A549 (cell line): ENCODE measurements around the gene RERE. TPM values are rescaled to one million over a fixed set of nuclear protein-coding genes. Genes with fewer than 3 reads are reported as not detected.

Source experiments
- ATAC-seq, 2 experiments: fragments of 200-7000 bp in 1 of 2; fragments of >200 bp in 1 of 2; cut with Nextera tagmentation in 1 of 2; cut with Tn5 transposase in 1 of 2; 3 replicates each; pipeline versions ENCODE4 v1.8.0 to v1.9.1; 2018 to 2020; ENCODE audit warnings: mild to moderate bottlenecking in 1 of 2, moderate library complexity in 1 of 2
- CTCF ChIA-PET: fragments of 300-600 bp; sonication (Branson Sonifier 250); formaldehyde crosslinking; extraction: SDS; loops from one replicate; lab custom pipeline; 2021; ENCODE audit warnings: antibody characterized with exemption, inconsistent platforms; lab: Yijun Ruan, JAX
- POLR2A ChIA-PET: fragments of 350-600 bp; formaldehyde crosslinking; extraction: SDS; loops from one replicate; lab custom pipeline; 2021; ENCODE audit warnings: antibody characterized with exemption, inconsistent platforms; lab: Yijun Ruan, JAX
- DNase-seq, 2 experiments: peaks; one replicate each; pipeline versions ENCODE4 v3.0.0 to v3.0.0-alpha.2; 2011 to 2016; ENCODE audit warnings: low read depth in 1 of 2, low spot score in 1 of 2
- FAIRE-seq: peaks from 2 replicates; lab custom pipeline; 2011; peaks lifted over from hg19 to GRCh38; lab: Jason Lieb, UNC
- H3K27ac ChIP-seq, 2 experiments: fragments of >200 bp; sonication (Bioruptor Twin); formaldehyde crosslinking; 3 replicates each; pipeline ENCODE4 v1.5.1; 2016 to 2017
- H3K4me1 ChIP-seq: fragments of >200 bp; sonication (Bioruptor Twin); formaldehyde crosslinking; 3 replicates; pipeline ENCODE4 v1.6.1; 2016
- H3K4me2 ChIP-seq: fragments of >200 bp; sonication (Bioruptor Twin); formaldehyde crosslinking; 3 replicates; pipeline ENCODE4 v1.6.1; 2016
- H3K4me3 ChIP-seq: fragments of >200 bp; sonication (Bioruptor Twin); formaldehyde crosslinking; 3 replicates; pipeline ENCODE4 v1.5.1; 2016
- H3K9me3 ChIP-seq: fragments of >200 bp; sonication (Bioruptor Twin); formaldehyde crosslinking; 3 replicates; pipeline ENCODE4 v1.6.1; 2016
- BCL3 ChIP-seq: fragments of >200 bp; sonication (Bioruptor Twin); formaldehyde crosslinking; IDR thresholded peaks from 3 replicates; pipeline ENCODE4 v1.6.1; 2016
- CEBPB ChIP-seq, 2 experiments: fragments of >200 bp in 1 of 2; sonication (Bioruptor Twin) in 1 of 2; formaldehyde crosslinking in 1 of 2; IDR thresholded peaks; 2 replicates each; pipeline ENCODE4 v1.6.1; 2012 to 2016
- CHD2 ChIP-seq: fragments of 150-350 bp; IDR thresholded peaks from 2 replicates; pipeline ENCODE4 v1.6.1; 2014; ENCODE audit warnings: low read length; ENCODE audit not compliant: partially characterized antibody
- CHD4 ChIP-seq: fragments of 200-600 bp; sonication (generic); IDR thresholded peaks from 2 replicates; pipeline ENCODE4 v1.6.1; 2016; ENCODE audit warnings: antibody characterized with exemption, mild to moderate bottlenecking, borderline replicate concordance
- EHF ChIP-seq: fragments of 250-450 bp; sonication (Bioruptor Pico); IDR thresholded peaks from 2 replicates; pipeline ENCODE4 v1.5.0; 2020; ENCODE audit warnings: mild to moderate bottlenecking
- EP300 ChIP-seq, 2 experiments: fragments of >200 bp; sonication (Bioruptor Twin); formaldehyde crosslinking; IDR thresholded peaks; 2 replicates in 1 of 2; 3 replicates in 1 of 2; pipeline ENCODE4 v1.6.1; 2016 to 2017
- HES2 ChIP-seq: fragments of >200 bp; sonication (Bioruptor Twin); formaldehyde crosslinking; IDR thresholded peaks from 2 replicates; pipeline ENCODE4 v1.6.1; 2016
- HEYL ChIP-seq: fragments of 250-450 bp; sonication (Bioruptor Pico); IDR thresholded peaks from 2 replicates; pipeline ENCODE4 v1.8.0; 2021; ENCODE audit warnings: mild to moderate bottlenecking, moderate library complexity
- JUN ChIP-seq, 2 experiments: fragments of >200 bp; sonication (Bioruptor Twin); formaldehyde crosslinking; IDR thresholded peaks; 2 replicates in 1 of 2; 3 replicates in 1 of 2; pipeline ENCODE4 v1.6.1; 2016 to 2017
- KDM1A ChIP-seq: fragments of 200-600 bp; sonication (generic); IDR thresholded peaks from 2 replicates; pipeline ENCODE4 v1.6.1; 2016; ENCODE audit warnings: low read depth, mild to moderate bottlenecking
- MAFK ChIP-seq: fragments of 450-650 bp; IDR thresholded peaks from 2 replicates; pipeline ENCODE4 v1.6.1; 2014; ENCODE audit not compliant: partially characterized antibody
- MAX ChIP-seq: IDR thresholded peaks from 2 replicates; pipeline ENCODE4 v1.6.1; 2012
- MYC ChIP-seq: IDR thresholded peaks from 2 replicates; pipeline ENCODE4 v1.6.1; 2012; ENCODE audit warnings: mild to moderate bottlenecking, inconsistent platforms, low read length, improper control_type of control experiment, borderline replicate concordance
- NFE2L2 ChIP-seq: fragments of 150-350 bp; conservative IDR thresholded peaks from 2 replicates; pipeline ENCODE4 v1.6.1; 2014; ENCODE audit warnings: low read length
- NPAS2 ChIP-seq: fragments of 250-450 bp; sonication (Bioruptor Pico); IDR thresholded peaks from 2 replicates; pipeline ENCODE4 v1.8.0; 2022; ENCODE audit warnings: mild to moderate bottlenecking, moderate library complexity, borderline replicate concordance
- PHF8 ChIP-seq: fragments of 200-600 bp; sonication (generic); IDR thresholded peaks from 2 replicates; pipeline ENCODE4 v1.6.1; 2016; ENCODE audit warnings: low read depth, mild to moderate bottlenecking, antibody characterized with exemption, moderate library complexity, borderline replicate concordance
- POLR2A ChIP-seq: IDR thresholded peaks from 2 replicates; pipeline ENCODE4 v1.6.1; 2012; ENCODE audit warnings: mild to moderate bottlenecking, low read length
- RAD21 ChIP-seq, 2 experiments: fragments of >200 bp in 1 of 2; sonication (Bioruptor Twin) in 1 of 2; formaldehyde crosslinking in 1 of 2; IDR thresholded peaks in 1 of 2; conservative IDR thresholded peaks in 1 of 2; 2 replicates in 1 of 2; 3 replicates in 1 of 2; pipeline ENCODE4 v1.6.1; 2012 to 2018; ENCODE audit warnings: inconsistent platforms in 1 of 2
- RCOR1 ChIP-seq: fragments of 150-350 bp; IDR thresholded peaks from 2 replicates; pipeline ENCODE4 v1.6.1; 2014; ENCODE audit warnings: antibody characterized with exemption, low read length, low read depth
- RNF2 ChIP-seq: fragments of 200-600 bp; sonication (generic); IDR thresholded peaks from 2 replicates; pipeline ENCODE4 v1.6.1; 2016; ENCODE audit warnings: low read depth, mild to moderate bottlenecking, antibody characterized with exemption, moderate library complexity, borderline replicate concordance
- TP53 ChIP-seq: fragments of 250-450 bp; sonication (Bioruptor Pico); IDR thresholded peaks from 2 replicates; pipeline ENCODE4 v1.5.0; 2021; ENCODE audit warnings: mild to moderate bottlenecking, moderate library complexity
- WGBS: methylation state at CpG from one replicate; pipeline ENCODE4 v1.1.6; 2017; ENCODE audit errors: missing lambda C conversion rate; 5-methylcytosine and 5-hydroxymethylcytosine counted together
- polyA plus RNA-seq, 4 experiments: library from polyadenylated mRNA; depleted of rRNA in 3 of 4; stranded (reverse); fragments of >200 nt; fragmentation: RNase III in 1 of 4; extraction: RNeasy Plus Mini Kit Qiagen cat#74134 plus additional on column Dnase treatment in 1 of 4; gene quantifications; 2 replicates in 3 of 4; 3 replicates in 1 of 4; pipeline ENCODE4 v1.2.3, GENCODE V29; 2011 to 2017

Gene RERE
- polyA plus RNA-seq, 2 of the 4 experiments (the other 2 are of a cell fraction) = 12.6 to 28.6 TPM

- TF ChIP-seq MAFK (no peak), MYC (no peak)
These were observed 239.1 kb downstream of the RERE start (continued) for GRCh38 chr1:8578132-8578877.

GRCh38 chr1:8574985-8575384 is 242.5 kb downstream of the RERE start:
- no peak overlapping the region for H3K27ac ChIP-seq

GRCh38 chr1:8572106-8572505 is 245.3 kb downstream of the RERE start:
- ATAC-seq = no peak
- 91% methylated on average over 1 of the region's 1 CpG for WGBS
- ChIA-PET CTCF (no interaction called here), POLR2A (interaction anchor here (0.7 kb wide), 1 partner anchor 9 kb away, joined by 3 read pairs; no protein-coding TSS in a partner anchor)
- no peak for DNase-seq
- FAIRE-seq = no peak
- H3K27ac ChIP-seq = no peak overlapping the region
- H3K4me2 ChIP-seq = peak overlapping the region; percentile 39; the same call in 1 of the 3 replicates
- TF ChIP-seq RNF2 = no peak
- TF ChIP-seq EHF (CRISPR knock-in tag) = no peak
- no peak for TF ChIP-seq NPAS2
- TF ChIP-seq POLR2A = no peak
- no peak for TF ChIP-seq RCOR1
- no peak for TF ChIP-seq HES2
- TF ChIP-seq CHD2 = no peak
- TF ChIP-seq MAX = no peak
- TF ChIP-seq NFE2L2 = no peak
- TF ChIP-seq CEBPB (IDR thresholded peaks at IDR 0.05) = no peak
- TF ChIP-seq BCL3 = no peak
- TF ChIP-seq PHF8 = no peak
- no peak for TF ChIP-seq TP53 (CRISPR knock-in tag)
- TF ChIP-seq EP300 (IDR thresholded peaks at IDR 0.05) = no peak
- no peak for TF ChIP-seq CHD4
- TF ChIP-seq MAFK = no peak
- TF ChIP-seq JUN (IDR thresholded peaks at IDR 0.05) = no peak
- no peak for TF ChIP-seq RAD21 (conservative IDR thresholded peaks at IDR 0.05 in 1 of 2, IDR thresholded peaks at IDR 0.05 in 1 of 2)
- H3K4me3 ChIP-seq = no peak overlapping the region
- H3K4me1 ChIP-seq = peaks cover 36% of the 10 kb centered on the region
- no peaks in the 10 kb centered on the region for H3K9me3 ChIP-seq

More at GRCh38 chr1:8574985-8575384, 242.5 kb downstream of the RERE start:
- WGBS = 84% methylated on average over 5 of the region's 5 CpGs
- H3K4me2 ChIP-seq = no peak overlapping the region
- TF ChIP-seq KDM1A (no peak), HEYL (CRISPR knock-in tag) (no peak), EP300 (IDR thresholded peaks at IDR 0.05) (no peak), CEBPB (IDR thresholded peaks at IDR 0.05) (no peak)
- H3K9me3 ChIP-seq = no peaks in the 10 kb centered on the region
- ChIA-PET CTCF (interaction anchor here (0.9 kb wide), 1 partner anchor 14 kb away, joined by 3 read pairs; no protein-coding TSS in a partner anchor), POLR2A (no interaction called here)
- FAIRE-seq = no peak
- no peak for DNase-seq
- ATAC-seq = no peak
- peaks cover 26% of the 10 kb centered on the region for H3K4me1 ChIP-seq
- no peak overlapping the region for H3K4me3 ChIP-seq
